Activated B cell treated with CpG ODN at 0.5 μM for 24 hours (primary cell): ENCODE measurements around the gene CD300E. TPM values are rescaled to one million over a fixed set of nuclear protein-coding genes. Genes with fewer than 3 reads are reported as not detected.

ENCODE experiments used
- ATAC-seq: fragments of 200-7000 bp; cut with Tn5 transposase; one replicate; pipeline ENCODE4 v1.10.0; 2021; ENCODE audit warnings: low read depth, mild to moderate bottlenecking, moderate library complexity
- CTCF ChIA-PET: fragments of 350-600 bp; sonication (Branson Sonifier 250); formaldehyde crosslinking; loops from one replicate; lab custom pipeline; 2021; ENCODE audit warnings: antibody characterized with exemption; lab: Charles Lee
- POLR2A ChIA-PET: fragments of 350-600 bp; sonication (Branson Sonifier 250); formaldehyde crosslinking; loops from one replicate; lab custom pipeline; 2021; ENCODE audit warnings: antibody characterized with exemption; lab: Charles Lee
- DNase-seq: peaks from one replicate; pipeline ENCODE4 v3.0.0; 2022
- H3K27ac Mint-ChIP-seq: one replicate; pipeline ENCODE4 v1.8.0; 2020; ENCODE audit warnings: mixed read lengths
- H3K27me3 Mint-ChIP-seq: one replicate; pipeline ENCODE4 v1.8.0; 2021; ENCODE audit warnings: mixed read lengths
- H3K36me3 Mint-ChIP-seq: one replicate; pipeline ENCODE4 v1.8.0; 2021; ENCODE audit warnings: low read depth, mixed read lengths
- H3K4me1 Mint-ChIP-seq: one replicate; pipeline ENCODE4 v1.8.0; 2021; ENCODE audit warnings: mixed read lengths
- H3K4me3 Mint-ChIP-seq: one replicate; pipeline ENCODE4 v1.8.0; 2020; ENCODE audit warnings: mild to moderate bottlenecking, mixed read lengths
- H3K9me3 Mint-ChIP-seq: one replicate; pipeline ENCODE4 v1.8.0; 2020; ENCODE audit warnings: mixed read lengths
- intact Hi-C: fragments of 100-400 bp; cut with micrococcal nuclease; formaldehyde crosslinking; loops from one replicate; pipeline ENCODE4 v1.15.1; 2024
- total RNA-seq: library from RNA; stranded (reverse); gene quantifications from 2 replicates; pipeline ENCODE4 v1.2.3, GENCODE V29; 2022
- TF ChIP-seq, protein P1 (sequence below): fragments of 200-600 bp; IDR thresholded peaks from one replicate; pipeline ENCODE4 v1.8.0; 2022; ENCODE audit warnings: antibody characterized with exemption, mild to moderate bottlenecking

Gene CD300E
- total RNA-seq, 1 donor from 2014 or later, result 0.09 TPM

DNA sequence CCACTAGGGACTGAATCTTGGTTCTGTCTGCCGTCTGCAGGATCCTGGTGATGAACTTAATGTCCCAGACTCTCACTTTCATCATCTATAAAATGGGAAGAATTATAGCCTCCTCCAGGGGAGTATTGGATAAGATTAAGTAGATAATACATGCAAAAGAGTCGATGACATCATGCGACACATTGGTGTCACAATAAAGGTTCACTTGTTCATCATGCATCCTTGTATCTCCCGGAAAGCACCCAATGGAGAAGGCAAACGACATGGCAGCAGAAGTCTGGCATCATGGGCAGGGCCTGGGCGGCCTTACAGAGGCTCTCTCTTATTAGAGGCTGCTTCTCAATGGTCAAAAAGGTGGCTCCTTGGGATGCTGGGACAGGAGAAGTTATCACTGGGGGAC lies 35.1 kb upstream of the CD300E start:
- H3K27ac Mint-ChIP-seq, result no peak overlapping the region
- DNase-seq (no peak), ATAC-seq (no peak)
- intact Hi-C loops, result loop anchor here (5.0 kb wide), 1 partner anchor 299 kb away; no protein-coding TSS in a partner anchor
- ChIA-PET POLR2A (interaction anchor here (0.7 to 2.1 kb wide), 2 partner anchors 78 to 710 kb away, joined by 5 to 8 read pairs; no protein-coding TSS in a partner anchor), CTCF (interaction anchor here (0.7 to 3.8 kb wide), 7 partner anchors 11 to 117 kb away, joined by 5 to 187 read pairs (median 12); partner anchors contain the start of genes NAT9 and RAB37)
- peaks cover 4% of the 10 kb centered on the region for H3K4me1 Mint-ChIP-seq
- TF ChIP-seq, protein P1, sequence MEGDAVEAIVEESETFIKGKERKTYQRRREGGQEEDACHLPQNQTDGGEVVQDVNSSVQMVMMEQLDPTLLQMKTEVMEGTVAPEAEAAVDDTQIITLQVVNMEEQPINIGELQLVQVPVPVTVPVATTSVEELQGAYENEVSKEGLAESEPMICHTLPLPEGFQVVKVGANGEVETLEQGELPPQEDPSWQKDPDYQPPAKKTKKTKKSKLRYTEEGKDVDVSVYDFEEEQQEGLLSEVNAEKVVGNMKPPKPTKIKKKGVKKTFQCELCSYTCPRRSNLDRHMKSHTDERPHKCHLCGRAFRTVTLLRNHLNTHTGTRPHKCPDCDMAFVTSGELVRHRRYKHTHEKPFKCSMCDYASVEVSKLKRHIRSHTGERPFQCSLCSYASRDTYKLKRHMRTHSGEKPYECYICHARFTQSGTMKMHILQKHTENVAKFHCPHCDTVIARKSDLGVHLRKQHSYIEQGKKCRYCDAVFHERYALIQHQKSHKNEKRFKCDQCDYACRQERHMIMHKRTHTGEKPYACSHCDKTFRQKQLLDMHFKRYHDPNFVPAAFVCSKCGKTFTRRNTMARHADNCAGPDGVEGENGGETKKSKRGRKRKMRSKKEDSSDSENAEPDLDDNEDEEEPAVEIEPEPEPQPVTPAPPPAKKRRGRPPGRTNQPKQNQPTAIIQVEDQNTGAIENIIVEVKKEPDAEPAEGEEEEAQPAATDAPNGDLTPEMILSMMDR, result no peak
- peaks cover 42% of the 10 kb centered on the region for H3K27me3 Mint-ChIP-seq
- H3K9me3 Mint-ChIP-seq, result peaks cover 4% of the 10 kb centered on the region
- no peaks in the 10 kb centered on the region for H3K36me3 Mint-ChIP-seq
- no peak overlapping the region for H3K4me3 Mint-ChIP-seq

DNA sequence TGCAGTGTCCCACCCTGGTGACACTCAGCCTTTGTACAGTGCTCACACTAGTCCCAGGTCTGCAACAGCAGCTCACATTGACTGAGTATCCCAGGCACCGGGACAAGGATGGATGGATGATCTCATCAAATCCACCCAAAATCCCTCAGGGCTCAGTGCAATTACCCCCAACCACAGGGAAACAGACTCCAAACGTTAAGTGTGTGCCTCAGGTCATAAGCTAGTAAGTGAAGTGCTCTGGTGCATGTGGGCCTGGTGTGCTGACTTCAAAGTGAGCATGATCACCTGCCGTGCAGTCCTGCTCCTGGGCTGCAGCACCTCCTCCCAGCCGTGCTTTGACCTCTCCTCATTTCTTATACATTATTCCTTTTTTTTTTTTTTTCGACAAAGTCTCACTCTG lies 31.2 kb upstream of the CD300E start:
- ATAC-seq (no peak), DNase-seq (no peak)
- H3K36me3 Mint-ChIP-seq, result no peaks in the 10 kb centered on the region
- H3K27me3 Mint-ChIP-seq, result peaks cover 49% of the 10 kb centered on the region
- H3K9me3 Mint-ChIP-seq, result no peaks in the 10 kb centered on the region
- H3K27ac Mint-ChIP-seq, result no peak overlapping the region
- H3K4me1 Mint-ChIP-seq, result peaks cover 4% of the 10 kb centered on the region
- intact Hi-C loops, result loop anchor here (5.0 kb wide), 1 partner anchor 303 kb away; no protein-coding TSS in a partner anchor
- no peak overlapping the region for H3K4me3 Mint-ChIP-seq
- ChIA-PET POLR2A (no interaction called here), CTCF (no interaction called here)
- TF ChIP-seq, protein P1, result no peak

DNA sequence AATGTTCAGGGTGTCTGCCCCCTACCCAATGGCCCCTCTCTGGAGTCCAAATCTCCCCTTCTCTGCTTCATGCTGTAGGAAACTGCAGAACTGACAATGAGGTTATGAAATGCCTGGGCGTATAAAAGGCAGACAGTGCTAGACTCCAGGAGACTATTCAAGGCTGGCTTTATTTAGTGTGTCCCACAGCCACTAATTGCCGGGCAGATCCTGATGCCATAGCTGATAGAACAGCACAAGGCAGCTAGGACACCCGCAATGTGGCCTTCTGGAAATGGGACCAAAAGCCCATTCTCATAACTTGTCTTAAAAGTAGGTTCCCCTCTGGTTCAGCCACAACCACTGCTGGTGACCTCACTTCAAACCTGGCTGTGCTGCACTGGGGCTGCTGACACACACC lies 28.5 kb upstream of the CD300E start:
- ChIA-PET CTCF (no interaction called here), POLR2A (no interaction called here)
- H3K9me3 Mint-ChIP-seq, result no peaks in the 10 kb centered on the region
- H3K36me3 Mint-ChIP-seq, result no peaks in the 10 kb centered on the region
- H3K27me3 Mint-ChIP-seq, result peaks cover 50% of the 10 kb centered on the region
- TF ChIP-seq, protein P1, result no peak
- no peak overlapping the region for H3K27ac Mint-ChIP-seq
- H3K4me3 Mint-ChIP-seq, result no peak overlapping the region
- H3K4me1 Mint-ChIP-seq, result no peaks in the 10 kb centered on the region
- intact Hi-C loops, result no loop called here
- DNase-seq, result no peak
- no peak for ATAC-seq

DNA sequence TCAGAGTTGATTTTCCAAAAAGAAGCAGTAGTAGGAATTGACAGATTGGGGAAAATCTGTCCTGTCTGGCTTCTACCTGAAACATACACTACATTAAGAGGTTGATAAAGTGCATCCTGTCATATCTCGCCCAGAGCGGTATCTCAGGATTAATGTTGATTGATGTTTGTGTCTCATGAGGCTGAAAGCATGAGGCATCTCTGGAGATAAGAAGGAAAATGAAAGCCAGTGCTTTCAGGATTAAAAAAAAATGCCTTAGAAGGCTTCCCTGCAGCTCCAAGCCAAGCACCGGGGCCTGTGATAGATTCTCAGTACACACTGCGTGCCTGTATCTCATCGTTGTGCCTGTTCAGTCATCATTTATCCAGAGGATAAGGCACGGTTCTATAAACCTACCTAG lies 26.4 kb upstream of the CD300E start:
- ATAC-seq, result no peak
- TF ChIP-seq, protein P1, result no peak
- Mint-ChIP-seq H3K4me1 (peaks cover 12% of the 10 kb centered on the region), H3K36me3 (no peaks in the 10 kb centered on the region), H3K9me3 (no peaks in the 10 kb centered on the region), H3K27ac (no peak overlapping the region), H3K4me3 (no peak overlapping the region), H3K27me3 (peaks cover 52% of the 10 kb centered on the region)
- DNase-seq, result no peak
- POLR2A ChIA-PET, result interaction anchor here (0.6 kb wide), 1 partner anchor 75 kb away, joined by 4 read pairs; no protein-coding TSS in a partner anchor
- intact Hi-C loops, result no loop called here
- CTCF ChIA-PET, result no interaction called here

DNA sequence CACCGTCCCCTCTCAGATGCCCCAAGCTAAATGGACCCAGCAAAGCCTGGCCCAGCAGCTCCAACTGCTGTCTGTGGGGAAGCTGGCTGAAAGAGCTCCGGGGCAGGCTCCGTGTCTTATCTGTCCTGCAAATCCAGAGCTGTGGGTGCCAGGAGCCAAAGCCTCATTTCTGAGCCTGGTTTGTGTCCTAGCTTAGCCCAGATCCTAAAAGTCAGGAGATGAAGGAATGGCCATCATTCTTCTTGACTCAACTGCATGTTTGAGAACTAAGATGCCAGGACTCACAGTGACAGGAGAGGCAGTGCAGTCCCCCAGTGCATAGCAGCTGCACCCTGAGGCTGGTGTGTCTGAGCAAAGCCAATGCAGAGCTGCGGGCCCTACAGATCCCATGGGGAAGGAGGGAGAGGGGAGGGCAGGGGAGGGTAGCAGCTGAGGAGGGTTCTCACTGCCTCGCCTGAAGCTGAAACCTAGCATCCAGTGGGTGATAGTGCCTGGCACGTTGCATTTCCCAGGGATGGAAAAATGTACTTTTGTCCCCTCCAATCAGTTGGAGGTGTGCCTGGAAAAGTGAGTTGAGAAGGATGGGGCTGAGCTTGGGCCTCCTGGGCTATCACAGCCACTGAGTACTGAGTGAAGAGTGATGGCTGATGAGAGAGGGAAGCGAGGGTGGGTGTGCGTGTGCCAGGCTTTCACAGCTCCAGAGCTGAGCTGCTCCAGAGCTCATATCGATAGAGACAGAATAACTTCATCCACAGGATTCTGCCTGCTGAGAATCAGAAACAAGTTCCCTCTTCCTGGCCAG lies 24.5 kb upstream of the CD300E start:
- CTCF ChIA-PET, result interaction anchor here (0.8 to 2.5 kb wide), 6 partner anchors 9 to 280 kb away, joined by 3 to 16 read pairs (median 3); partner anchors contain the start of genes CD300H and GPR142
- no peak for ATAC-seq
- H3K27me3 Mint-ChIP-seq, result peaks cover 45% of the 10 kb centered on the region

More for the DNA sequence above, 24.5 kb upstream of the CD300E start:
- Mint-ChIP-seq H3K9me3 (no peaks in the 10 kb centered on the region), H3K4me1 (peaks cover 28% of the 10 kb centered on the region), H3K36me3 (no peaks in the 10 kb centered on the region), H3K4me3 (no peak overlapping the region), H3K27ac (no peak overlapping the region)
- DNase-seq, result no peak
- POLR2A ChIA-PET, result no interaction called here
- TF ChIP-seq, protein P1, result no peak
- intact Hi-C loops, result loop anchor here (2.0 kb wide), 1 partner anchor 279 kb away; no protein-coding TSS in a partner anchor
